Ascending aorta (tissue), 2 donors: ENCODE data around the gene EVA1A. TPM values are rescaled to one million over a fixed set of nuclear protein-coding genes. Genes with fewer than 3 reads are reported as not detected.

Experiments used
- DNase-seq, 2 donors: peaks; one replicate each; pipeline ENCODE4 v3.0.0-alpha.2; 2019; ENCODE audit warnings: low spot score in 2 of 2
- H3K27ac ChIP-seq, 2 donors: fragments of 200-600 bp; sonication (generic); one replicate each; pipeline ENCODE4 v1.5.1; 2016 to 2017; ENCODE audit warnings: mild to moderate bottlenecking in 1 of 2
- H3K27me3 ChIP-seq: fragments of 200-600 bp; sonication (generic); one replicate; pipeline ENCODE4 v1.5.1; 2017
- H3K36me3 ChIP-seq, 2 donors: fragments of 200-600 bp; sonication (generic); one replicate each; pipeline ENCODE4 v1.5.1; 2016
- H3K4me1 ChIP-seq, 2 donors: fragments of 200-600 bp; sonication (generic); one replicate each; pipeline ENCODE4 v1.5.1; 2016 to 2017; ENCODE audit warnings: mild to moderate bottlenecking in 1 of 2
- H3K4me3 ChIP-seq, 2 donors: fragments of 200-600 bp; sonication (generic); one replicate each; pipeline ENCODE4 v1.5.1; 2016 to 2017; ENCODE audit warnings: mild to moderate bottlenecking in 1 of 2
- H3K9me3 ChIP-seq, 2 donors: fragments of 200-600 bp; sonication (generic); one replicate each; pipeline ENCODE4 v1.5.1; 2016
- intact Hi-C: fragments of 100-400 bp; cut with DNase I; formaldehyde crosslinking; loops from one replicate; pipeline ENCODE4 v1.15.1; 2023
- total RNA-seq: library from RNA; depleted of rRNA; stranded (reverse); fragments of >200 nt; gene quantifications from one replicate; pipeline ENCODE4 v1.1.0, GENCODE V29; 2016
- TF ChIP-seq, protein P1 (sequence below), 3 experiments: fragments of 200-600 bp in 2 of 3; fragments of 450-650 bp in 1 of 3; sonication (generic) in 2 of 3; IDR thresholded peaks; one replicate each; pipeline ENCODE4 v1.5.1; 2016 to 2019; ENCODE audit warnings: antibody characterized with exemption in 3 of 3, mild to moderate bottlenecking in 1 of 3, moderate library complexity in 1 of 3

The EVA1A gene
- total RNA-seq, 1 donor from 2014 or later, result not detected

- no peaks in the 10 kb centered on the region for H3K36me3 ChIP-seq
- H3K9me3 ChIP-seq, result no peaks in the 10 kb centered on the region
- TF ChIP-seq, protein P1, sequence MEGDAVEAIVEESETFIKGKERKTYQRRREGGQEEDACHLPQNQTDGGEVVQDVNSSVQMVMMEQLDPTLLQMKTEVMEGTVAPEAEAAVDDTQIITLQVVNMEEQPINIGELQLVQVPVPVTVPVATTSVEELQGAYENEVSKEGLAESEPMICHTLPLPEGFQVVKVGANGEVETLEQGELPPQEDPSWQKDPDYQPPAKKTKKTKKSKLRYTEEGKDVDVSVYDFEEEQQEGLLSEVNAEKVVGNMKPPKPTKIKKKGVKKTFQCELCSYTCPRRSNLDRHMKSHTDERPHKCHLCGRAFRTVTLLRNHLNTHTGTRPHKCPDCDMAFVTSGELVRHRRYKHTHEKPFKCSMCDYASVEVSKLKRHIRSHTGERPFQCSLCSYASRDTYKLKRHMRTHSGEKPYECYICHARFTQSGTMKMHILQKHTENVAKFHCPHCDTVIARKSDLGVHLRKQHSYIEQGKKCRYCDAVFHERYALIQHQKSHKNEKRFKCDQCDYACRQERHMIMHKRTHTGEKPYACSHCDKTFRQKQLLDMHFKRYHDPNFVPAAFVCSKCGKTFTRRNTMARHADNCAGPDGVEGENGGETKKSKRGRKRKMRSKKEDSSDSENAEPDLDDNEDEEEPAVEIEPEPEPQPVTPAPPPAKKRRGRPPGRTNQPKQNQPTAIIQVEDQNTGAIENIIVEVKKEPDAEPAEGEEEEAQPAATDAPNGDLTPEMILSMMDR (IDR thresholded peaks at IDR 0.05), result no peak
- no peak overlapping the region for H3K27ac ChIP-seq
- H3K27me3 ChIP-seq, result no peaks in the 10 kb centered on the region
- intact Hi-C loops, result no loop called here
- H3K4me1 ChIP-seq, result no peaks in the 10 kb centered on the region
- DNase-seq, result no peak
- no peak overlapping the region for H3K4me3 ChIP-seq
Measured at GRCh38 chr2:75555701-75556100, 5.0 kb downstream of the EVA1A start.

DNA sequence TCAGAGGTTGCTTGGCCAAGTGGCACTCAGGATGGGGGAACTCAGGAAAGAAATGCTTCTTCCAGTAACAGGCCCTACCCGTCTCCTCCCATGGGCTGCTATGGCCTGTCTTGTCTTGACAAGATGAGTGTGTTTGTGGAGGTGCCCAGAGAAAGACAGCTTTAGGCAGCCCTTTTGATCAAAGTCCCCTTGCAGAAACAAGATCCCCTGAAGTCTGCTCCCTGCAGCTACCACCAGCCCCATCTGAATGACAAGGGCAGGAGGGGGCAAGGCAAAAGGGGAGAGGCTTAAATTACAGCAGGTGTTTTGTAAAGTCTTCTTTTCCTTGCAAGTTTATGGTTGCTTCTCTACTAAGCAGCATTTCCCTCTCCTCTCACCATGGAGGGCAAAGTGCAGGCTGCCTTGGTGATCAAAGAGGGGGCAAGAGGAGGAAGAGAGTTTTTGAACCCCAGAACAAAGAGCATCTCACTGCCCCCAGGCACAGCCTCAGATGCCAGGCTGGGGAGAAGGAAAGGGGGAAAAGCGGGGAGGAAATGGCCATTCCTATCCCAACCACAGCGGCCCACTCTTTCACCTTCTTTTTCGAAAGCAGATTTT lies 6.7 kb downstream of the EVA1A start:
- Histone ChIP-seq H3K4me3 (no peak overlapping the region), H3K27me3 (no peaks in the 10 kb centered on the region), H3K27ac (no peak overlapping the region), H3K9me3 (no peaks in the 10 kb centered on the region), H3K4me1 (no peaks in the 10 kb centered on the region), H3K36me3 (no peaks in the 10 kb centered on the region)
- TF ChIP-seq, protein P1 (IDR thresholded peaks at IDR 0.05), result no peak
- intact Hi-C loops, result no loop called here
- no peak for DNase-seq

DNA sequence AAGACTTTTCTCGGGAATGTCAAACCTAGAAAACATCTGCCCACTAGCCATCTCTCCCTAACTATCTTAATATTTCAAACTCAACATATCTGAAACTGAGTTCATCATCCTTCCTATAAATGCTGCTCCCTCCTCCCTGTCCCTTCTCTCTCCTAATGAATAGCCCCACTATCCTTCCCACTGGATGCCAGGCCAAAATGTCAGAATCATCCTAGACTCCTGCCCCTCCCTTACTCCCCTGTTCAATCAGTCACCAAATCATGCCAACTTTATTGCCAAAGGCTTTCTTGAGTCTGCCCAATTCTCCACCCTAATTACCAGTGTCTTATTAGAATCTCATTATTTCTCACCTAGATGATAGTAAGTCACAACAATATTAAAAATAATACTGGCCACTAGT lies 8.5 kb downstream of the EVA1A start:
- no peak overlapping the region for H3K4me3 ChIP-seq
- H3K9me3 ChIP-seq, result no peaks in the 10 kb centered on the region
- H3K4me1 ChIP-seq, result no peaks in the 10 kb centered on the region
- TF ChIP-seq, protein P1 (IDR thresholded peaks at IDR 0.05), result no peak
- H3K27me3 ChIP-seq, result no peaks in the 10 kb centered on the region
- no peaks in the 10 kb centered on the region for H3K36me3 ChIP-seq
- intact Hi-C loops, result no loop called here
- no peak for DNase-seq
- H3K27ac ChIP-seq, result no peak overlapping the region

GRCh38 chr2:75551434-75551833 lies 9.3 kb downstream of the EVA1A start:
- DNase-seq, result no peak
- Histone ChIP-seq H3K36me3 (no peaks in the 10 kb centered on the region), H3K27ac (no peak overlapping the region), H3K9me3 (no peaks in the 10 kb centered on the region), H3K4me1 (no peaks in the 10 kb centered on the region), H3K4me3 (no peak overlapping the region), H3K27me3 (no peaks in the 10 kb centered on the region)
- intact Hi-C loops, result no loop called here
- TF ChIP-seq, protein P1 (IDR thresholded peaks at IDR 0.05), result no peak

DNA sequence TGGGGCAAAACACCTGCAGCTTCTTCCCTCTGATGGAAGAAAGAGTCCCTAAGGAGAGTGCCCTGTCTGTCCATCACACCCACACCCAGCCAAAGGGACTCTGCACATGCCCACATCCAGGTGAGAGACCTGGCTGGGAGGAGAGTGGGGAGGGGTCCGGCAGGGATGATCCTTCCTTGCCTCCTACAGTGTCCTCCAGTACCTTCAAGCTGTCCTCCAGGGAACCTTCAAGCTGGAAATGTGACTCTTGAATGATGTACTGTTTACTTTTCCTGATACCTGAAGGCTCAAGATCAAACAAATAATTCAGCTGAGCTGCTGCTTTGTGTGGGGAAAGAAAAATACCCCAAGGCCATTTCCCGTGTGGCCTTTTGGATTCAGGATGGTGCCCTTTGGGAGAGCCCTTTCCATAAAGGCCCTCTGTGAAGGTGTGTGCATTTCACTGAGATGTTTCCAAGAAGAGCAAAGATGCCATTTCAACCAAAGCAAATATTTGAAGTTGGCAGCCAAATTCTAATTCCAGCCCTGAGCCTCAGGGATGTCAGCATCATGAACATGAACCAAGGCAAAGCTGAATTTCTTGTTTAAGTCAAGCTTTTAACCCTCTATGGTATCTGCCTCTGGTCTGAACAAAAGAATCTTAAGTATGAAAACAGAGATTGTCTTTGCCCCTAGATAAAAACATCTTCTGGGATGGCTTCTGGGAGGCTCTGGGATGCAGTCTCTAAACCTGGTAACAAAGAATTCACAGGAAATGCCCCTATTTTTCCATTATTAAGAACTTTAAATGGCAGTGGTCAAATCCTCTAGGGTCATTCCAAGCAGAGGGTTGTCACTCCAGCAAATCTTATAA lies 11.1 kb downstream of the EVA1A start:
- H3K9me3 ChIP-seq, result no peaks in the 10 kb centered on the region
- H3K27ac ChIP-seq, result no peak overlapping the region
- intact Hi-C loops, result no loop called here
- H3K4me3 ChIP-seq, result no peak overlapping the region
- DNase-seq, result no peak
- TF ChIP-seq, protein P1 (IDR thresholded peaks at IDR 0.05), result no peak
- H3K36me3 ChIP-seq, result no peaks in the 10 kb centered on the region
- no peaks in the 10 kb centered on the region for H3K4me1 ChIP-seq
- no peaks in the 10 kb centered on the region for H3K27me3 ChIP-seq
